Activated effector memory CD4-positive, alpha-beta T cell treated with Interleukin-2 at 50 U/mL for 16 hours (primary cell): ENCODE data around the gene PROS1.

Source experiments
- DNase-seq: peaks from one replicate; pipeline ENCODE4 v3.0.0-alpha.2; 2020

PROS1 gene

DNA sequence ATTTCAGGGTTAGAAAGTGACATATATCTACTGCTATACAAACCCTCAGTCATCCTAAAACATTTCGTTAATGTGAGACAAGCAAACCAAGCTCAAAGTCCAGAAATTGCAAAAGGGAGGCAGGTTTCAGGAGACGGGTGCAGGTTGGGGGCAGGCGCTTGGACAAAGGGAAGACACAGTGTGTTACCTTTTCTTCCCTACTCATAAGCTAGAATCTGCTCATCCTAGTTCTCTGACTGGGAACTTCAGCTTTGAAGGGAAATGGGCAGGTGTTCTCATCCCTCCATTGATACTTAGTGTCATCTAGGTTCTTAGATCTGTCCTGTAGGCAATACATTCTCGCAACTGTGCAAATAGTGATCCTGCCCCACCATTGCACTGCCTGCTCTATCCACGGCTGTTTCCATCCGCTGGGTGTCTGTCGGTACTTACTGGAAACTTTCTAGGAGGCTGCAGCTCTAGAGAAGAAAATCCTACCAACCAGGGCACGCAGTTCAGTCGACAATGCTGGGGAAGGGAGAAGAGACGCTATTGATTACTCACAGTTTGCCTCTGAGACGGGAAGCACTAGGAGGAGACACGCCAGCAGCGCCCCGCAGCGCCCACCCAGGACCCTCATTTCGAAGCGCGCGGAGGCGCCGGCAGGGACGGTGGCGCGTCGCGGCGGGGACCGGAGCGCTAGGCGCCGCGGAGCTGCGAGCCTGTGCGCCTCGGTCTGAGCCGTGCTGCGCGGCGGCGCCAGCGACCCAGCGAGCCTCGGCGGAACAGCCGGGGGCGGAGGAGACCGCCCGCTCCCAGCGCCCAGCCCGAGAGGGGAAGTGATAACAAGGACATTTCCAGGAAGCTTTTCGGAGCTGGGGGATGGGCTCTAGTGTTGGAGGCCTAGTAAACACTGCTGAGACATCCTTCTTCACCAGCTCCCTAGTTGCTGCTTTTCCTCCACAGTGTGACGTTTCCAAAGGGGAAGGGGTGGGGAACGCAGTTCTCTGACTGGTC is at the start of gene PROS1:
Gene PROS1 (minus strand): TSS at position 766 of the 996 bp plus-strand sequence. CDS start 147 bp downstream, at position 619.
- peak; percentile 12 for DNase-seq

- no peak for DNase-seq
Measured at GRCh38 chr3:94020293-94020692, 46.6 kb upstream of the PROS1 start.

- no peak for DNase-seq
Measured at GRCh38 chr3:94019659-94020058, 46.0 kb upstream of the PROS1 start.

- DNase-seq: no peak
Measured at GRCh38 chr3:94015025-94015424, 41.3 kb upstream of the PROS1 start.

DNA sequence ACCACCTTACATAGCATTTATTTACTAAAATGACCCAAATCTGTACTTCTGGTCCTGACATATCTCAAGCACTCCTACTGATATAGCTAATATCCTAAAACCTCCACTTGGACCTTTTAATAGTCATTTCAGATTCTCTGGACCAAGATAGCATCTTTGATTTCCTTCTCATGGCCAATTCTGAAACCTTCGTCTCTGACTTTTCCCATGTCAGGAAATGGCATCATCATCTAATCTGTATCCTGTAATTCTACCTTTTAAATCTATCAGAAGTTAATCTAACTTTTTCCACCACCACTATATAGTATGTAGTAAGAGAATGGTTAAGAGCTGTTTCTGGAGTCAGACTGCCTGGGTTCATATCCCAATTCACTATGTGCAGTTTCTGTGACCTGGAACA is 38.5 kb upstream of the PROS1 start:
- DNase-seq: no peak

DNA sequence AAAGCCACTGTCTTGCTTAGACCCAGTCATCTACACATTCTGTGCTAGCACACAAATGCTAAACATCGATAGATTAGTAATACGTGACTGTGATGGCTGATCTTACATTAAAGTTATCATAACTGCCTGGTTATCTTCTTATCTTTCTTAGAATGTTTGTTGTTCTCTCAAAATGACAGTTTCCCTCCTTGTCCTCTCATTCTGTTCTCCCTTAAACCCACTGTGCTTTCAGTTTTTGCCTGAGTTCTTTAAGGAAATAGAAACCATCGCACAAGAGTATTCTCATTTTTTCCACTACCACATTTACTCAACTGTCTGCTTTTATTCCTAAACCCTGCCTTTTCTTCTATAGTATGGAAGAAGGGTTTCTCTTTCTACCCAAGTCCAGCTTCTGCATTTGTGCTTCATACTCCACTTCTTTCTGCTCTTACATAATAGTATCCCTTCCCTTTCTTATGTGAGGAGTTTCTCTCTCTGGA is 37.6 kb upstream of the PROS1 start:
- DNase-seq: no peak

- DNase-seq: no peak
Measured at GRCh38 chr3:94009608-94010007, 35.9 kb upstream of the PROS1 start.

DNA sequence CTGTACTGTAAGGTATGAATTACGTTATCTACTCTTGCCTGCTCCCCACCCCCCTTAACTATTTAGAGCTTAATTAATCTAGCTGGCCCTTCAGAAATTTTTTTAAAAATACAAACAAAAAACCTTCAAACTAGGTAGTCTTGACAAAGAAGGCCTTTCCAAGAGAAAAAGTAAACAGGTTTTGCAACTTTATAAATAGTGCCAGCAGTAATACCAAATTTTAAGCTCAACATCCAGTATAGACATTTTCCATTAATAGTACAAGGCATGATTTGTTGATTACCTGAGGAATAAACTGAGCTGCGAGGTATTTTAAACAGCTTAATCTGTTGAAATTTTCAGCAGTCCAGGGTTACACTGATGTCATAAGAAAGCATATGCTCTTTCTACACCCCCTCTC is 34.6 kb upstream of the PROS1 start:
- no peak for DNase-seq

DNA sequence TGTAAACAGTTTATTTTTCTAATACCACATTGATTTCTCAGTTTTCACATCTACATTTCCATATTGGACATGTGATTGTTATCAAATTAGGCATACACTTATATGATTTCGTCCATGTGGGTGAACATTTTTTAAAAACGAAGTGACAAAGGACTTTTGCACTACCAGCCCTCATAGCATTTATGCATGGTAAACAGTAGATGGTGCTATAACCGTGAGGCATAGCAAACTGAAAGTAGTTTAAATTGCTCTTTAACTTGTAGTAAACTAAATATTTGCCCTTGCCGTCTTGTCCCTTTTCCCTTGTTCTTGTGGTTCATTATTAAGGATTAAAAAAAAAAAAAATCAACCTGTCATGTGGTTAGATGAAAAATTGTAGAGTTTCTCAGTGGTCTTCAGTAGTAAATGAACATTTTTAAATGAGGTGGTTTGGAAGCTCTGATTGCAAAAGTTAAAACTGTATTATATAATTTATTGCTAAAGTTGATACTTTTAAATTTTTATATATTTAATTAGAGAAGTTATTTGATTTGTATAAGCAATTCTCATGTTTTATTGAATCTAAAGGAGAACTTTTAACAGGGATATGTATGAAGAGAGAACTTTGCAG is 30.7 kb upstream of the PROS1 start:
- DNase-seq: no peak

GRCh38 chr3:94001827-94002495 is 28.3 kb upstream of the PROS1 start:
- DNase-seq: no peak

- no peak for DNase-seq
Measured at GRCh38 chr3:94001191-94001590, 27.5 kb upstream of the PROS1 start.

DNA sequence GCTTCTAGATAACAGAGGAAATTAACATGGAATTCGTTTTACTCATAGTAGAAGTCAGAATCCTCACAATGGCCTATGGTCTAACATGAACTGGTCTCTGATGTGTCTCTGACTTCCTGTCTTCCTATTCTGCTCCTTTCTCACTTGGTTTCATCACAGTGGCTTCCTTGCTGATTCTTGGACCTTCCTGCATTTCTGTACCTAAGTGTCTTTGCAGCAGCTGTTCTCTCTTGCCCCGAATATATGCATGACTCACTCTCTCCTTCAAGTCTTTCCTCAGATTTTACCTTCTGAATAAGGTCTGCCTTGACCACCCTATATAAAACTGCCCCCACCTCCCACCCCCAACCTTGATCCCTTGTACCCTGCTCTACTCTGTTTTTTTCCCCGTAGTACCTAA is 20.4 kb upstream of the PROS1 start:
- no peak for DNase-seq

DNA sequence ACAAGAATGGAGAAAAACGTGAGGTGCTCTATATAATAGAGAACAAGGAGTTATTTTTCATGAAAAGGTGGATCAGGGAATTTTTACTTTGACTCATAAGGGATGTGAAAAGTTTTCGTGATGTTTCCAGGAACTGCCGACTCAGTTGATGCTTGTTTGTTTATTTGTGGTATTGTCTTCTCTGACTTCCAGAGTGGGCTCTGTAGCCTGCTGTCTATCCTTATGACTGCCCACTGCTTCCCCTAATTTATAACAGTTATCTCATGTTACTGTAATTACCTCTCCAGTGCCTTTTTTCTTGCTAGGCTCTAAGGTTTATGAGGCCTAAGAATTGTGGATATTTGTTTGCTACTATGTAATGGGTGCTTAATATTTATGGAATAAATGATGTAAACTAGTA is 18.5 kb upstream of the PROS1 start:
- no peak for DNase-seq

DNA sequence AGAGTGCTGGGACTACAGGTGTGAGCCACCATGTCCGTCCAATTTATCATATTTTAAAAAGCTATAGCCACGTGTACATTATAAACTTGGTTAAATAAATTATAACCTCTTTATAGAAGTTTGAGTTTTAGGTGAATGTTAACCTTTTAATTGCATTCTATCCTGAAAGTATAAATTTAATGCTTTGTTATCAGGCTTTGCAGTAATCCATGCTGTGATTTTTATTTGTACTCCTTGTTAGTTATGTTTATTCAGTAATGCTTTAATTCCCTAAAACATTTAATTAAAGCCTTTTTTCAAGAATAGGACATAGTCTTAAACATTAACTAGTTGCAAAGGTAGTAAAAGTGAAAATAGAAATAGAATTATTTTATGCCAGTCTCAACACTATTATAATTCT is 17.9 kb upstream of the PROS1 start:
- no peak for DNase-seq

- DNase-seq: no peak
Measured at GRCh38 chr3:93989241-93989640, 15.5 kb upstream of the PROS1 start.

GRCh38 chr3:93988764-93989163 is 15.1 kb upstream of the PROS1 start:
- DNase-seq: no peak

DNA sequence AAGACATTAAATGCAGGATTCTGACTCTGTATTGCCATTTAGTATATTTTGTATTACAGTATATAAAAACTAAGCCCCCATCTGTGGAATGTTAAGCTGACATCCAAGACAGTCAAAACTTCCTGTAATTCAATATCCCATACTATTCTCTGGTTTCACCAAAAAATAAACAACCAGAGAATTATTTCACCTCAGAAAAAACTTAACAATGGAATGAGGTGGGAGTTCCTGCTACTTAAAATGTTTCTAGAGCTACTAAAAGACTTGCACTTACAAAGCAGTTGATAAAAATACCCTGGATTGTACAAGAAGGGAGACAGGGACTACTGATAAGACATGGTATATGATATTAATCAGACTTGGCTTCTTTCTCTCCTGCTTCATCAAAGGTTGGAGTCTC is 14.6 kb upstream of the PROS1 start:
- DNase-seq: no peak

DNA sequence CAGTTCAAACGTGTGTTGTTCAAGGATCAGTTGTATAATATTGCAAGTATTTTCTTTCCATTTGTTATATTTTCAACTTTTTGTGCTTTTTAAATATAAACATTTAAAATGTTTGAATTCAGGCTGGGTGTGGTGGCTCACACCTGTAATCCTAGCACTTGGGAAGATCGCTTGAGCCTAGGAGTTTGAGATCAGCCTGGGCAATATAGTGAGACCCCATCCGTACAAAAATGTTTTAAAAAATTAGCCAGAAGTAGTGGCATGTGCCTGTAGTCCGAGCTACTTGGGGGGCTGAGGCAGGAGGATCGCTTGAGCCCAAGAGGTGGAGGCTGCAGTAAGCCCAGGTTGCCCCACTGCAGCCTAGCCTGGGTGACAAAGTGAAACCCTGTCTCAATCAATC is 10.9 kb upstream of the PROS1 start:
- DNase-seq: no peak

DNA sequence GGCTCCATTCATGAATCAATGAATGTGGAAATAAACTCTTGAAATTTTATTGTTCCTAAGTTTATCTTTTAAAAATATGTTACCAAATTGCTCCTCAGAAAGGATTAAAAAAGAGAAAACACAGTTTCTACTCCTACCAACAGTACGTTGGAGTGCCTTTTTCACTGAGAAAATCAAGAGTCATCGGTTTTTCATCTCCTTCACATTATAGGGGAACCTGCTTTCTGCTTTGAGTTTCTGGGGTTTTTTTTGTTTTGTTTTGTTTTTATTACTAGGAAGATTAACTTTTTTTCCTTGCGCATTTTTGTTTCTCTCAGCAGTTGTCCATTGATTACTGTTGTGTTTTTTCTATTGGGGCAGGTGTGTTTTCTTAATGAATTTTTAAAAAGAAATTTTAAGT is 9.7 kb upstream of the PROS1 start:
- DNase-seq: no peak

DNA sequence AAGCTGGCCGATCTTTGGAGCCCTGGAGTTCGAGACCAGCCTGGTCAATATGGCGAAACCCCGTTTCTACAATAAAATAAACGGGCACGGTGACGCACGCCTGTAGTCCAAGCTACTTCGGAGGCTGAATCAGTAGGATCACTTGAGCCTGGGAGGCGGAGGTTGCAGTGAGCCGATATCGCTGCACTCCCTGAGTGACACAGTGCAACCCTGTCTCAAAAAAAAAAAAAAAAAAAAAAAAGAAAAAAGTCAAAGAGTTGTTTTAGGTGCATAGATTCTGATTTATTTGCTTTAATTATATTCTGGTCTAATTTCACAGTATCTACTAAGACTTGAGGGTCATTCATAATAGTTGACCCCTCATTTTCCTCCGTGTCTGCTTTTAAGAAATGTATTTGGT is 8.0 kb upstream of the PROS1 start:
- DNase-seq: no peak

- peak; percentile 89 for DNase-seq
Measured at GRCh38 chr3:93979850-93980676, 6.4 kb upstream of the PROS1 start, which contains the start of gene ARL13B. TSS of gene ARL13B (plus strand) at chr3:93980155. CDS start at chr3:93980424, 269 bp downstream.

DNA sequence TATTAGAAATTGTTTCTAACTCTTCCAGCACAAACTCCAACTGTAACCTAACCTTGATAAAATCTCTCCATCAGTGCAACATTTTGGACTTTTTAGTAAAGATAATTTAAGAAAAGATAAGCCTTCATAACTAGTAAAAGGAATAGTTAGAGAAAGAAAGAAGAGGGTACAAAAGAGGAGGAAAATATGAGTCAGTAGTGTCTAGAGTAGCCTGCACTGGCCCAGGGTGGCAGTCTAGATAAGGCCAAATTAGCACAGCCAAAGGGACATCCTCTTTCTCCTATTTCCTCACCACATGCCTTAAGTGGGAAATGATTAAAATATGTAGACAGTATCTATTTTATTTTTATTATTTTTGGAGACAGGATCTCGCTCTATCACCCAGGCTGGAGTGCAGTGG is 3.7 kb downstream of the PROS1 start:
- no peak for DNase-seq

DNA sequence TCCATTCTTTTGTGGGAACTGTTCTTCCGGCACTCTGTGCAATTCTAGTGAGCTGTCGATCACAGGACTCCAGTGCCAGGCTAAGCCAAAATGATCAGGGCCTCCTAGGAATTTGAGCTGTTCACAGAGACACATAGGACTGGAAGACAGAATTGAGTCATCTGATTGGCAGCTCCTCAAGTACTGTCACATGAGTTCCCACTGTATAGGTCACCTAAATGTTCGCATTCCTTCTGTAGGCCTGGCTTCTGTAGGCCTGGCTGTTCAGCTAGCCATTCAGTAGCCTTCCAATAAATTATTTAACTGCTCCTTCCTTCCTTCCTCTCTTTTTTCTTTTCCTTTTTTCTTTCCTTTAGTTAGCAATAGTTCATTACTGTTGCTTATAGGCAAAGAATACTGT is 4.3 kb downstream of the PROS1 start:
- DNase-seq: no peak
